Lung (tissue), 12 donors: ENCODE measurements around the gene SLC7A6. TPM values are rescaled to one million over a fixed set of nuclear protein-coding genes. Genes with fewer than 3 reads are reported as not detected.

Source experiments
- ATAC-seq: fragments of 200-7000 bp; cut with Tn5 transposase; one replicate; pipeline ENCODE4 v1.9.1; 2020; ENCODE audit warnings: moderate number of reproducible peaks; ENCODE audit not compliant: insufficient read depth, low FRiP score
- DNase-seq, 3 donors: peaks; one replicate each; pipeline ENCODE4 v3.0.0-alpha.2; 2013 to 2017
- H3K27ac ChIP-seq, 2 donors: one replicate each; pipeline ENCODE4 v1.5.1; 2013; ENCODE audit warnings: mild to moderate bottlenecking in 2 of 2, moderate library complexity in 2 of 2, control low read depth in 1 of 2, inconsistent platforms in 1 of 2, low read depth in 1 of 2, low read length in 1 of 2
- H3K27me3 ChIP-seq, 3 donors: one replicate each; pipeline ENCODE4 v1.5.1; 2013; ENCODE audit warnings: low read length in 2 of 3; ENCODE audit not compliant: control insufficient read depth in 3 of 3, insufficient read depth in 3 of 3
- H3K36me3 ChIP-seq, 4 donors: one replicate each; pipeline ENCODE4 v1.5.1; 2013; ENCODE audit warnings: low read length in 4 of 4, mild to moderate bottlenecking in 1 of 4, moderate library complexity in 1 of 4; ENCODE audit not compliant: control insufficient read depth in 4 of 4, insufficient read depth in 4 of 4
- H3K4me1 ChIP-seq, 5 donors: one replicate each; pipeline ENCODE4 v1.5.1; 2013; ENCODE audit warnings: low read length in 5 of 5, mild to moderate bottlenecking in 2 of 5, moderate library complexity in 1 of 5; ENCODE audit not compliant: control insufficient read depth in 5 of 5, insufficient read depth in 5 of 5
- H3K4me3 ChIP-seq: one replicate; pipeline ENCODE4 v1.5.1; 2013; ENCODE audit warnings: mild to moderate bottlenecking, control low read depth, moderate library complexity
- H3K9ac ChIP-seq, 2 donors: one replicate each; pipeline ENCODE4 v1.5.1; 2013; ENCODE audit warnings: low read length in 2 of 2, control low read depth in 1 of 2; ENCODE audit not compliant: insufficient read depth in 1 of 2
- H3K9me3 ChIP-seq, 4 donors: one replicate each; pipeline ENCODE4 v1.5.1; 2013; ENCODE audit warnings: low read length in 3 of 4, mild to moderate bottlenecking in 1 of 4, moderate library complexity in 1 of 4; ENCODE audit not compliant: control insufficient read depth in 4 of 4, insufficient read depth in 3 of 4
- WGBS, 2 donors: extraction: QIAGEN DNeasy Blood & Tissue Kit; methylation state at CpG; one replicate each; pipeline ENCODE4 v1.1.7; 2013; 5-methylcytosine and 5-hydroxymethylcytosine counted together
- polyA plus RNA-seq, 2 donors: library from polyadenylated mRNA; stranded (reverse); fragments of 200-250 nt; gene quantifications; one replicate each; pipeline ENCODE4 v1.2.1, GENCODE V29; 2013
- total RNA-seq, 2 donors: library from RNA; depleted of rRNA in 1 of 2; stranded (reverse); fragments of >200 nt in 1 of 2; gene quantifications; one replicate each; pipeline ENCODE4 v1.2.1, GENCODE V29; 2014 to 2021
- TF ChIP-seq, protein P1 (sequence below): IDR thresholded peaks from 2 replicates; pipeline ENCODE4 v1.5.1; 2012; ENCODE audit warnings: mild to moderate bottlenecking; ENCODE audit errors: control extremely low read depth, extremely low read depth
- donor health status: control.
- donor health status: control.
- donor health status: Bipolar disorder and iron deficiency.
- donor health status: healthy.
- donor health status: DM: yes; HTN: yes; CAD: no.

The SLC7A6 gene
- total and polyA plus RNA-seq, 4 donors, result 8.9 to 36.2 (median 20.0) TPM

- H3K9me3 ChIP-seq, result no peaks in the 10 kb centered on the region
- H3K27me3 ChIP-seq, result no peaks in the 10 kb centered on the region
- TF ChIP-seq, protein P1, sequence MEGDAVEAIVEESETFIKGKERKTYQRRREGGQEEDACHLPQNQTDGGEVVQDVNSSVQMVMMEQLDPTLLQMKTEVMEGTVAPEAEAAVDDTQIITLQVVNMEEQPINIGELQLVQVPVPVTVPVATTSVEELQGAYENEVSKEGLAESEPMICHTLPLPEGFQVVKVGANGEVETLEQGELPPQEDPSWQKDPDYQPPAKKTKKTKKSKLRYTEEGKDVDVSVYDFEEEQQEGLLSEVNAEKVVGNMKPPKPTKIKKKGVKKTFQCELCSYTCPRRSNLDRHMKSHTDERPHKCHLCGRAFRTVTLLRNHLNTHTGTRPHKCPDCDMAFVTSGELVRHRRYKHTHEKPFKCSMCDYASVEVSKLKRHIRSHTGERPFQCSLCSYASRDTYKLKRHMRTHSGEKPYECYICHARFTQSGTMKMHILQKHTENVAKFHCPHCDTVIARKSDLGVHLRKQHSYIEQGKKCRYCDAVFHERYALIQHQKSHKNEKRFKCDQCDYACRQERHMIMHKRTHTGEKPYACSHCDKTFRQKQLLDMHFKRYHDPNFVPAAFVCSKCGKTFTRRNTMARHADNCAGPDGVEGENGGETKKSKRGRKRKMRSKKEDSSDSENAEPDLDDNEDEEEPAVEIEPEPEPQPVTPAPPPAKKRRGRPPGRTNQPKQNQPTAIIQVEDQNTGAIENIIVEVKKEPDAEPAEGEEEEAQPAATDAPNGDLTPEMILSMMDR, result no peak
- peaks cover 0 to 15% (median 3%) of the 10 kb centered on the region in 5 donors for H3K4me1 ChIP-seq
- peak; percentile 16 for ATAC-seq
- peak overlapping the region in 1 of 2 donors; percentile 23 for H3K9ac ChIP-seq
- H3K36me3 ChIP-seq, result peaks cover 0 to 24% (median 6%) of the 10 kb centered on the region in 4 donors
- peak; percentile 50 to 74 (median 68) for DNase-seq
- WGBS, 2 donors, result 22 to 26% methylated on average over 7 of the region's 7 CpGs
- peak overlapping the region in 1 of 2 donors; percentile 92 for H3K27ac ChIP-seq
- no peak overlapping the region for H3K4me3 ChIP-seq
Observed at GRCh38 chr16:68332411-68333121, 68.2 kb downstream of the SLC7A6 start.

DNA sequence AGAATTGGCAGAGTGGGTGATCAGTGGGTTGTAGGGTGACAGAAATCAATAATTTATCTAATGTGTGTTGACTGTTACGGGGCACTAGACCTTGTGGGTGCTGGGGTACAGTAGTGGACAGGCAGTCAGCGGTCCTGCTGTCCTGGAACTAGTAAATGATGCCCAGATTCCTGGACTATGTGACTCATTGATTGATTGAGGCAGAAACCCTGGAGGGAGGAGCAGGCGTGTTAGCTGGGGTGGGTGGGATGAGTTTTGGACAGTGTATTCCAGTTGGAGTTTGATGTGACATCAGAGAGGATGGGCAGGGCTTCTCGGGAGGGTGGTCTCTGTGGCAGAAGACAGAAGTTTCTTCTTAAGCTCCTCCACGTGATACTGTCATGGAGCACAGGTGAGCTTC lies 70.8 kb downstream of the SLC7A6 start:
- Histone ChIP-seq H3K9me3 (no peaks in the 10 kb centered on the region), H3K27me3 (no peaks in the 10 kb centered on the region), H3K4me3 (no peak overlapping the region), H3K9ac (no peak overlapping the region), H3K36me3 (peaks cover 0 to 36% (median 19%) of the 10 kb centered on the region in 4 donors), H3K4me1 (peaks cover 0 to 13% (median 3%) of the 10 kb centered on the region in 5 donors), H3K27ac (no peak overlapping the region)
- TF ChIP-seq, protein P1, result no peak
- WGBS, 2 donors, result 95 to 98% methylated on average over 5 of the region's 5 CpGs
- DNase-seq, result no peak
- no peak for ATAC-seq

DNA sequence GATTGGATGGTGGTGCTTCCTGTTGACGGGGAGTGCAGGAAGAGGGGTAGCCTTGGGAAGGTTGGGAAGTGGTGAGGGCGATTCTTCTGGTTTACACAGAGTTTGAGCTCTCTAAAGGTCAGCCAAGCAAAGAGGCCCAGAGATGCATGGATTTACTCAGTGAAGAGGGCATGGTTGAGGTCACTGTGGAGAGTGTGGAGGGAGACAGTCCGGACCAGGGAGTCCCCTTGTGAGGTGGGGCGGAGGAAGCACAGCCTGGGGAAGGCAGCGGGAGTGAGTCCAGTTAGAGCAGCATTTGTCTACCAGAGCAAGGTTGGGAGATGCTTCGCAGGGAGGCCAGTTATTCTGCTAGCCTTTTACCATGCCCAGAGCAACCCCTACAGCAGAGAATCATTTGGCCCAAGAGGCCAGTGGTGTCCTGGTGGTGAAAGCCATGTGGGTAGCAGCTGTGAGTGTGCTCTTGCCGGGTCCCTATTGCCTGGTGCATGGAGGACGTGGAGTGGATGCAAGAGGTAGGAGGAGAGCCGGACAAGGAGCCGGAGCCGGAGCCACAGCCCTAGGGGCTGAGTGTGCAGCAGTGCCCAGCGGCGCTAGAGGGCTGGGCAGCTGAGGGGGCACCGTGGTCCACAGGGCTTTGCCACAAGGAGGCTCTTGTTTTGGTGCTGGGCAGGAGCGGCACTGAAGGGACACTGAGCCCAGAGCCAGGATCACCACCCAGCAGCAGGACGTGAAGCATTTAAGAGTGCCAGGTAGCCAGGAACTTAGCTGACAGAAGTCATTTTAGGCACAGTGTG lies 74.2 kb downstream of the SLC7A6 start:
- Histone ChIP-seq H3K9ac (no peak overlapping the region), H3K4me3 (no peak overlapping the region), H3K4me1 (peaks cover 0 to 3% (median 0%) of the 10 kb centered on the region in 5 donors), H3K9me3 (no peaks in the 10 kb centered on the region), H3K36me3 (peaks cover 0 to 45% (median 26%) of the 10 kb centered on the region in 4 donors), H3K27ac (no peak overlapping the region), H3K27me3 (no peaks in the 10 kb centered on the region)
- 95 to 96% methylated on average over 16 of the region's 16 CpGs for WGBS, 2 donors
- DNase-seq, result no peak
- TF ChIP-seq, protein P1, result no peak
- no peak for ATAC-seq
